Mammary epithelial cell (primary cell): Measurements from ENCODE around the gene ITM2C.

Experiments
- CTCF ChIP-seq, 2 donors: IDR thresholded peaks in 1 of 2; conservative IDR thresholded peaks in 1 of 2; 2 replicates each; pipeline ENCODE4 v1.5.1; 2011 to 2012; ENCODE audit warnings: inconsistent platforms in 2 of 2, low read length in 2 of 2, mild to moderate bottlenecking in 2 of 2, control low read depth in 1 of 2, low read depth in 1 of 2; ENCODE audit not compliant: insufficient read depth in 1 of 2; ENCODE audit errors: extremely low read depth in 1 of 2
- EZH2 ChIP-seq: IDR thresholded peaks from 2 replicates; pipeline ENCODE4 v1.6.1; 2012; ENCODE audit warnings: low read length, inconsistent platforms, borderline replicate concordance

GRCh38 chr2:230824406-230824978 lies 40.2 kb upstream of the ITM2C start:
- TF ChIP-seq CTCF (conservative IDR thresholded peaks at IDR 0.05 in 1 of 2, IDR thresholded peaks at IDR 0.05 in 1 of 2; ENCODE audit: extremely low read depth in 1 of 2, insufficient read depth in 1 of 2, low read depth in 1 of 2, low read length in 2 of 2) (peak; percentile 49 to 66), EZH2 (no peak)
